Left lung (tissue), 10 donors: ENCODE results near the gene TIPARP. TPM values are rescaled to one million over a fixed set of nuclear protein-coding genes. Genes with fewer than 3 reads are reported as not detected.

ENCODE experiments used
- ATAC-seq: fragments of 200-7000 bp; cut with Tn5 transposase; one replicate; pipeline ENCODE4 v1.9.1; 2020; ENCODE audit warnings: moderate library complexity
- DNase-seq, 4 donors: peaks; one replicate each; pipeline ENCODE4 v3.0.0-alpha.2; 2013 to 2020
- H3K27ac ChIP-seq, 2 donors: fragments of 200-600 bp; sonication (generic) in 1 of 2; one replicate each; pipeline versions ENCODE4 v1.5.0 to v1.8.0; 2020 to 2021
- H3K27me3 ChIP-seq, 2 donors: fragments of 200-600 bp; sonication (generic) in 1 of 2; one replicate each; pipeline versions ENCODE4 v1.5.0 to v1.8.0; 2020 to 2021
- H3K36me3 ChIP-seq, 2 donors: fragments of 200-600 bp; sonication (generic) in 1 of 2; one replicate each; pipeline versions ENCODE4 v1.5.0 to v1.8.0; 2020 to 2021
- H3K4me1 ChIP-seq, 2 donors: fragments of 200-600 bp; one replicate each; pipeline ENCODE4 v1.8.0; 2021
- H3K4me3 ChIP-seq, 2 donors: fragments of 200-600 bp; sonication (generic) in 1 of 2; one replicate each; pipeline versions ENCODE4 v1.5.0 to v1.8.0; 2020 to 2021; ENCODE audit warnings: mild to moderate bottlenecking in 1 of 2
- H3K9me3 ChIP-seq, 2 donors: fragments of 200-600 bp; sonication (generic) in 1 of 2; one replicate each; pipeline versions ENCODE4 v1.5.0 to v1.8.0; 2020 to 2021
- intact Hi-C, 2 donors: fragments of 100-400 bp; cut with DNase I; formaldehyde crosslinking; loops; one replicate each; pipeline versions ENCODE4 v1.11.2 to v1.14.2; 2022
- polyA plus RNA-seq, 6 donors: library from polyadenylated mRNA; unstranded; fragments of 120-200 nt; gene quantifications; one replicate each; pipeline ENCODE4 v1.2.1, GENCODE V29; 2013; ENCODE audit not compliant: insufficient read length in 6 of 6
- total RNA-seq, 2 donors: library from RNA; stranded (reverse); fragmentation: NEBNext Ultra II Directional; extraction: Animal tissue kit (Norgen Biotek cat#: 25700); gene quantifications; one replicate each; pipeline ENCODE4 v1.2.1, GENCODE V29; 2021
- TF ChIP-seq, protein P1 (sequence below), 2 donors: fragments of 200-600 bp; sonication (generic) in 1 of 2; IDR thresholded peaks; one replicate each; pipeline versions ENCODE4 v1.5.0 to v1.8.0; 2021; ENCODE audit warnings: antibody characterized with exemption in 2 of 2
- donor health status: DM: no; HTN: yes; CAD: no.
- donor health status: DM: no; HTN: no; CAD: no.

Gene TIPARP
- total and polyA plus RNA-seq, 8 donors, result 21.0 to 49.5 (median 28.1) TPM

GRCh38 chr3:156675830-156676767, 1.7 kb downstream of the TIPARP start:
- Histone ChIP-seq H3K36me3 (peaks cover 0 to 24% of the 10 kb centered on the region in 2 donors), H3K9me3 (no peaks in the 10 kb centered on the region), H3K4me1 (peaks cover 19 to 65% of the 10 kb centered on the region in 2 donors), H3K27ac (peak overlapping the region; percentile 98 to 99), H3K4me3 (peak overlapping the region; percentile 84 to 92), H3K27me3 (no peaks in the 10 kb centered on the region)
- TF ChIP-seq, protein P1, sequence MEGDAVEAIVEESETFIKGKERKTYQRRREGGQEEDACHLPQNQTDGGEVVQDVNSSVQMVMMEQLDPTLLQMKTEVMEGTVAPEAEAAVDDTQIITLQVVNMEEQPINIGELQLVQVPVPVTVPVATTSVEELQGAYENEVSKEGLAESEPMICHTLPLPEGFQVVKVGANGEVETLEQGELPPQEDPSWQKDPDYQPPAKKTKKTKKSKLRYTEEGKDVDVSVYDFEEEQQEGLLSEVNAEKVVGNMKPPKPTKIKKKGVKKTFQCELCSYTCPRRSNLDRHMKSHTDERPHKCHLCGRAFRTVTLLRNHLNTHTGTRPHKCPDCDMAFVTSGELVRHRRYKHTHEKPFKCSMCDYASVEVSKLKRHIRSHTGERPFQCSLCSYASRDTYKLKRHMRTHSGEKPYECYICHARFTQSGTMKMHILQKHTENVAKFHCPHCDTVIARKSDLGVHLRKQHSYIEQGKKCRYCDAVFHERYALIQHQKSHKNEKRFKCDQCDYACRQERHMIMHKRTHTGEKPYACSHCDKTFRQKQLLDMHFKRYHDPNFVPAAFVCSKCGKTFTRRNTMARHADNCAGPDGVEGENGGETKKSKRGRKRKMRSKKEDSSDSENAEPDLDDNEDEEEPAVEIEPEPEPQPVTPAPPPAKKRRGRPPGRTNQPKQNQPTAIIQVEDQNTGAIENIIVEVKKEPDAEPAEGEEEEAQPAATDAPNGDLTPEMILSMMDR (IDR thresholded peaks at IDR 0.05), result no peak
- DNase-seq, result peak in 3 of 4 donors; percentile 35 to 69 (median 42)
- intact Hi-C loops, result loop anchor here in 1 of 2 donors (10.0 kb wide), 3 partner anchors 121 to 459 kb away; partner anchors contain the start of gene SSR3
- ATAC-seq, result no peak

- DNase-seq (no peak), ATAC-seq (no peak)
- TF ChIP-seq, protein P1 (IDR thresholded peaks at IDR 0.05), result no peak
- peak overlapping the region in 1 of 2 donors; percentile 99 for H3K27ac ChIP-seq
- H3K36me3 ChIP-seq, result peaks cover 0 to 24% of the 10 kb centered on the region in 2 donors
- H3K4me1 ChIP-seq, result peaks cover 27 to 70% of the 10 kb centered on the region in 2 donors
- H3K4me3 ChIP-seq, result peak overlapping the region in 1 of 2 donors; percentile 92
- intact Hi-C loops, result loop anchor here in 1 of 2 donors (10.0 kb wide), 3 partner anchors 122 to 458 kb away; partner anchors contain the start of gene SSR3
- H3K27me3 ChIP-seq, result no peaks in the 10 kb centered on the region
- no peaks in the 10 kb centered on the region for H3K9me3 ChIP-seq
Measured at GRCh38 chr3:156676768-156677479, 2.5 kb downstream of the TIPARP start.

DNA sequence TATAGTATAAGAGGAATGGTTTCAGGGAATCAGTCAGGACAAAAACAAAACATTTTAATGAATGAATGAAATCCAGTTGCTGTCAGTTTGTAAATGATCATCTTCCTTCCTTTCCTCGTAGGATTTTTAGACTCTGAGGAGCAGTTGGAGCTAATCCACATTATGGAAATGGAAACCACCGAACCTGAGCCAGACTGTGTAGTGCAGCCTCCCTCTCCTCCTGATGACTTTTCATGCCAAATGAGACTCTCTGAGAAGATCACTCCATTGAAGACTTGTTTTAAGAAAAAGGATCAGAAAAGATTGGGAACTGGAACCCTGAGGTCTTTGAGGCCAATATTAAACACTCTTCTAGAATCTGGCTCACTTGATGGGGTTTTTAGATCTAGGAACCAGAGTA, 3.1 kb downstream of the TIPARP start:
- peaks cover 0 to 24% of the 10 kb centered on the region in 2 donors for H3K36me3 ChIP-seq
- TF ChIP-seq, protein P1 (IDR thresholded peaks at IDR 0.05), result no peak
- no peak for DNase-seq
- H3K9me3 ChIP-seq, result no peaks in the 10 kb centered on the region
- H3K27ac ChIP-seq, result peak overlapping the region in 1 of 2 donors; percentile 99
- peak overlapping the region in 1 of 2 donors; percentile 92 for H3K4me3 ChIP-seq
- intact Hi-C loops, result loop anchor here in 1 of 2 donors (10.0 kb wide), 3 partner anchors 123 to 457 kb away; partner anchors contain the start of gene SSR3
- peaks cover 27 to 76% of the 10 kb centered on the region in 2 donors for H3K4me1 ChIP-seq
- no peak for ATAC-seq
- H3K27me3 ChIP-seq, result no peaks in the 10 kb centered on the region

DNA sequence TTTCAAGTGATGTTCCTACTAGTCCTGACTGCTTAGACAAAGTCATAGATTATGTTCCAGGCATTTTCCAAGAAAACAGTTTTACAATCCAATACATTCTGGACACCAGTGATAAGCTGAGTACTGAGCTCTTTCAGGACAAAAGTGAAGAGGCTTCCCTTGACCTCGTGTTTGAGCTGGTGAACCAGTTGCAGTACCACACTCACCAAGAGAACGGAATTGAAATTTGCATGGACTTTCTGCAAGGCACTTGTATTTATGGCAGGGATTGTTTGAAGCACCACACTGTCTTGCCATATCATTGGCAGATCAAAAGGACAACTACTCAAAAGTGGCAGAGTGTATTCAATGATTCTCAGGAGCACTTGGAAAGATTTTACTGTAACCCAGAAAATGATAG, 3.8 kb downstream of the TIPARP start:
- H3K9me3 ChIP-seq, result no peaks in the 10 kb centered on the region
- H3K27me3 ChIP-seq, result no peaks in the 10 kb centered on the region
- no peak for ATAC-seq
- H3K27ac ChIP-seq, result peak overlapping the region in 1 of 2 donors; percentile 99
- DNase-seq, result no peak
- H3K4me3 ChIP-seq, result peak overlapping the region in 1 of 2 donors; percentile 92
- H3K36me3 ChIP-seq, result peaks cover 0 to 24% of the 10 kb centered on the region in 2 donors
- TF ChIP-seq, protein P1 (IDR thresholded peaks at IDR 0.05), result no peak
- peaks cover 27 to 80% of the 10 kb centered on the region in 2 donors for H3K4me1 ChIP-seq
- intact Hi-C loops, result loop anchor here in 1 of 2 donors (10.0 kb wide), 3 partner anchors 123 to 457 kb away; partner anchors contain the start of gene SSR3
